ENCODE results near the gene FRMD4A.

GRCh38 chr10:13774303-13774893, 556.3 kb downstream of the FRMD4A start:
- TF ChIP-seq POLR2AphosphoS5 (IDR thresholded peaks at IDR 0.05; ENCODE audit: low read depth) (no peak), CTCF (IDR thresholded peaks at IDR 0.05; ENCODE audit: insufficient read depth, low read length) (no peak), REST (IDR thresholded peaks at IDR 0.05; ENCODE audit: insufficient replicate concordance, low read depth) (no peak), SPI1 (IDR thresholded peaks at IDR 0.05; ENCODE audit: borderline replicate concordance, low read depth) (no peak), GABPA (IDR thresholded peaks at IDR 0.05; ENCODE audit: low read depth) (no peak)

Measured in HL-60 (cell line).